SK-N-MC (cell line): Measurements from ENCODE around the gene CRY2.
A peak's percentile ranks its signal among the peaks of the same experiment; 100 is the strongest.

Experiments
- DNase-seq: peaks from one replicate; pipeline ENCODE4 v3.0.0-alpha.2; 2011; ENCODE audit warnings: low read depth, low spot score
- H3K27ac ChIP-seq: fragments of 200-600 bp; sonication (generic); 2 replicates; pipeline ENCODE4 v1.5.1; 2016; ENCODE audit warnings: mixed run types
- H3K36me3 ChIP-seq: fragments of 200-600 bp; sonication (generic); 2 replicates; pipeline ENCODE4 v1.6.1; 2017; ENCODE audit warnings: antibody characterized with exemption, low read length, mixed read lengths; ENCODE audit not compliant: insufficient read depth
- H3K4me3 ChIP-seq: fragments of 200-600 bp; sonication (generic); 2 replicates; pipeline ENCODE4 v1.5.1; 2016
- H3K9ac ChIP-seq: fragments of 200-600 bp; sonication (generic); 2 replicates; pipeline ENCODE4 v1.8.0; 2017; ENCODE audit warnings: mixed run types, mixed read lengths; ENCODE audit not compliant: insufficient read length
- H3K9me3 ChIP-seq: fragments of 200-600 bp; sonication (generic); 2 replicates; pipeline ENCODE4 v1.6.1; 2017; ENCODE audit warnings: low read depth, mild to moderate bottlenecking, antibody characterized with exemption, low read length, moderate library complexity, mixed read lengths
- EZH2 ChIP-seq: fragments of 200-600 bp; sonication (generic); IDR thresholded peaks from one replicate; pipeline ENCODE4 v1.6.1; 2017; ENCODE audit warnings: antibody characterized with exemption
- FOXP2 ChIP-seq: optimal IDR thresholded peaks from 2 replicates; pipeline ENCODE3; 2011; ENCODE audit warnings: mild to moderate bottlenecking, moderate library complexity; ENCODE audit not compliant: insufficient read depth; ENCODE audit errors: extremely low read length, control extremely low read depth
- POLR2AphosphoS5 ChIP-seq: IDR thresholded peaks from 2 replicates; pipeline ENCODE4 v1.6.1; 2012; ENCODE audit warnings: mild to moderate bottlenecking, low read depth, low read length, borderline replicate concordance

CRY2 gene

DNA sequence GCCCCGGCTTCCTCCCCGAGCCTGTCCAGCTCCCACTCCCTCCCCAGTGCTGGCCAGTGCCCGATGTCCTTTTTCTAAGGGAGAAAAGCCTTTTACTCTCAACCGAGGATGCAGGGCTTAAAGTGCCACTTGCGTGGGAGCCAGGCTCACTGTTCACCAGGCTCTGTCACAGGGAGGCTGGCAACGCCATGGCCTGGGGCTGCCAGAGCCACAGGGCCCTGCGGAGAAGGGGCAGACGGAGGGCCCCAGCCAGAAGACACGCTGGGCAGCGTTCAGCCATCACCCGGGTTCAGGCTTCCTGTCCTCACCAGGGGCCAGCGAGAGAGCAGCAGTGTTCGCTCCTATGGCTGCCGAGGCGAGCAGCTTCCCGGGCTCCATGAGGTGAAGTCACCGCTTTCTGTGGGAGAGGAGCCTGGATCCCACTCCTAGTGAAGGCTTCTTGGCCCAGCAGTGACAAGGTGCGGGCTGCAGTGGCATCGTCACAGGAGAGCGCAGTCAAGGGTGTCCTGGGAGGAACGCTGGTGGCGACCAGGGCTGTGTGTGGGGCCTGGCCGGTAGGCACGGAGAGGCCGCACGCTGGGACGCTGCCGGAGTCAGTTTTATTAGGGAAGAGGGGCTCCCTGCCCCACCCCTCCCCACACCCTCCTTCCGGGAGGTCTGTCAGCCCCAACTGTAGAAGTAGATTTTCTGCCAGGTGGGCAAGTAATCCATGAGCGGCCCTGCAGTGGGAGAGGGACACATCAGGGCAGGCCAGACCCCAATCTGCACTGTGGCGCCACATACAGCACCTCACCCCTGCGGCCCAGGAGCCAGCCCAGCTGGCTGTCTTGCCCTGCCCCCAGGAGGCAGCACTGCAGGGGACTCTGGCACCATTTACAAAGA is 62.6 kb downstream of the CRY2 start:
- no peak for DNase-seq
- no peak overlapping the region for H3K9ac ChIP-seq
- no peak overlapping the region for H3K4me3 ChIP-seq
- TF ChIP-seq EZH2, result no peak
- TF ChIP-seq POLR2AphosphoS5, result no peak
- no peak for TF ChIP-seq FOXP2
- H3K36me3 ChIP-seq, result peaks cover 3% of the 10 kb centered on the region; the same call in 1 of the 2 replicates
- H3K27ac ChIP-seq, result no peak overlapping the region
- H3K9me3 ChIP-seq, result no peaks in the 10 kb centered on the region

DNA sequence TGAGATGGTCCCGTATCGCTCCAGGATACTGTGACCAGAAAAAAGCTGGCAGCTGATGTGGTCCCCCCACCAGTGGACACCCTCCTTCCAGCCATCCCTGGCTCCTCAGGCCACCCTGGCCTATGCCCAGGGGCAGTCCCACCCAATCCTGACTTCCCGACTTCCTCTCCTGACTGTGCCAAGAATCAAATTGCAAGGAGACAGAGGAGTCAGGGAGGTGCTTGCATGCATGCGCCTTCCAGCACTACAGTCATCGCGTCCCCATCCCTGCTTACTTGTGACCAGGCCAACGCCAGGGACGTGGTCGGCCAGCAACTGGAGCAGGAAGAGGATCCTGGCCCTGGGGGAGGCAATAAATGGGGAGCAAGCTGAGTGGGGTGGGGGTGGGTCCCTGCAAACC is 63.3 kb downstream of the CRY2 start:
- Histone ChIP-seq H3K4me3 (no peak overlapping the region), H3K9ac (no peak overlapping the region), H3K9me3 (no peaks in the 10 kb centered on the region), H3K27ac (no peak overlapping the region), H3K36me3 (peaks cover 3% of the 10 kb centered on the region; the same call in 1 of the 2 replicates)
- TF ChIP-seq FOXP2, result no peak
- no peak for TF ChIP-seq EZH2
- DNase-seq, result no peak

- Histone ChIP-seq H3K4me3 (no peak overlapping the region), H3K27ac (no peak overlapping the region), H3K9ac (no peak overlapping the region), H3K9me3 (no peaks in the 10 kb centered on the region), H3K36me3 (peaks cover 3% of the 10 kb centered on the region; the same call in 1 of the 2 replicates)
- TF ChIP-seq POLR2AphosphoS5 (no peak), FOXP2 (no peak), EZH2 (no peak)
- DNase-seq, result no peak
Measured at GRCh38 chr11:45913514-45913913, 66.2 kb downstream of the CRY2 start.

DNA sequence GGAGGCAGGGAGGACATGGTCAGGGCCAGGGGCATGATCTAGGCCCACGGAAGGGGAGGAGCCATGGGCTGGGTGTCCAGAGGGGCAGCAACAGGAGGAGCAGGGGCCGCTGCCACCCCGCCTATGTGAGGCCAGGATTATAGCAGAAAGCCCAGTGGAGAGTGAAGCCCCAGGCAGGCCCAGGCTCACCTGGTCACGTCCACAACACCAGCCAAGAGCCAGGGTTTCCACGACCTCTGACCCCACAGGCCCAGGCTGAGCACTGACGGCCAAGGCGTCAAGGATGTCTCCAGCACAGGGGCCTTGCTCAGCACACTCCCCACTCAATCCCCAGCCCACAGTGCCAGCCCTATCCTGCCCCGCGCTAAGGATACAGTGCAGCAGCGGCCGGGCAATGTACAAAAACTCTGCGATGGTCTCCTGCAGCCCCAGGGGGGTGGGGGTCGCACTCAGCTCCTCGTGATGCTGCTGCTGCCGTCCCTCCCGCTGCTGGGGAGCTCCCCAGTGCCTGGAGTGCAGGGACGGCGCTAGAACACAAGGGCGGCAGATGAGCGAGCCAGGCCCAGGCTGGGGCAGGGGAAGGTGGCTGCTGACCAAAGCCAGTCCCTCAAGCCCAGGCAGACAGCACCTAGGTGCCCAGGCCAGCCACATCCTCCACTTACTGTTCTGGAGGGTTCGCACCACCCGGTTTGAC is 66.8 kb downstream of the CRY2 start:
- H3K9ac ChIP-seq, result no peak overlapping the region
- H3K9me3 ChIP-seq, result no peaks in the 10 kb centered on the region
- no peak overlapping the region for H3K4me3 ChIP-seq
- no peak overlapping the region for H3K27ac ChIP-seq
- DNase-seq, result no peak
- TF ChIP-seq FOXP2, result no peak
- peaks cover 3% of the 10 kb centered on the region; the same call in 1 of the 2 replicates for H3K36me3 ChIP-seq

- TF ChIP-seq POLR2AphosphoS5, result no peak
- TF ChIP-seq EZH2, result no peak
- no peak for TF ChIP-seq FOXP2
- Histone ChIP-seq H3K9me3 (no peaks in the 10 kb centered on the region), H3K36me3 (peaks cover 3% of the 10 kb centered on the region; the same call in 1 of the 2 replicates), H3K9ac (no peak overlapping the region), H3K4me3 (no peak overlapping the region), H3K27ac (no peak overlapping the region)
- no peak for DNase-seq
Measured at GRCh38 chr11:45915446-45915845, 68.2 kb downstream of the CRY2 start.

GRCh38 chr11:45917286-45917622 is 70.0 kb downstream of the CRY2 start:
- H3K9me3 ChIP-seq, result no peaks in the 10 kb centered on the region
- H3K36me3 ChIP-seq, result peaks cover 3% of the 10 kb centered on the region; the same call in 1 of the 2 replicates
- H3K9ac ChIP-seq, result peak overlapping the region; percentile 78
- no peak for TF ChIP-seq FOXP2
- TF ChIP-seq EZH2, result no peak
- no peak for TF ChIP-seq POLR2AphosphoS5
- DNase-seq, result no peak
- peak overlapping the region; percentile 93 for H3K4me3 ChIP-seq
- no peak overlapping the region for H3K27ac ChIP-seq

DNA sequence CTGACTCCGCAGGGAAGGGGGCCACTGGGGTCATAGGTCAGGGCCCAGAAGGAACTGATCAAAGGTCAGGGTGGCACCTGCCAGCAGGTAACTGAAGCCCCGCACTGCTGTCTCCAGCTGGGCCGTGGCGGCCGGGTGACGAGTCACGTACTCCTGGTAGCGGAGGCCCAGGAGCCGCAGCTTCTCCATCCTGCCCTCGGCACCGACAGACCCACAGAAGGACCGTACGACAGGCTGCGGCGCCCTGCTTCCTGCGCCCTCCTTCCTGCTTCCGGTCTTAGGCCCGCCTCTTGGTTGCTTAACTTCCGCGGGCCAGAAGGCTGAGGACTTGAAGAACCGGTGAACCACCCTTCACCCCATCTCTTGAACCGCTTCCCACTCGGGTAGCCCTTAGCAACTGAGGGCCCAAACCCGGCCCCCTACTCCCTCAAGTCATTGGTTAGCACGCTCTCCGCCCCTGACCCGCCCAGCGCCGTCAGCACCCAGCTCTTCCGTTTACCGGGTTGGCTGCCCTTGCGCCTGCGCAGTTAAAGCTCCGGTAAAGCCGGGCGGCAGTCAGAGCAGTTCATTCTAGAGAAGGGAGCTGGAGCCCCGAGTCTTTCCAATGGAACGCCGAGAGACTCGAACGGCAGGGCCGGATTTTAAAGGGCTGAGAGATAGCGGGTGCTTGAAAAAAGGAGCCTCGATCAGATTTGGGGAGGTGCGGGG is 70.5 kb downstream of the CRY2 start, which contains the start of gene PEX16:
TSS of gene PEX16 (minus strand) at position 255 of the 708 bp plus-strand sequence. CDS start at position 189, 66 bp downstream.
- peak; percentile 86 for TF ChIP-seq POLR2AphosphoS5
- TF ChIP-seq EZH2, result no peak
- TF ChIP-seq FOXP2, result no peak
- peak; percentile 77 for DNase-seq
- Histone ChIP-seq H3K9me3 (no peaks in the 10 kb centered on the region), H3K9ac (peak within 1 kb of the TSS; percentile 78), H3K27ac (peak within 1 kb of the TSS; percentile 82), H3K4me3 (peak within 1 kb of the TSS; percentile 93), H3K36me3 (peaks cover 3% of the 10 kb centered on the region; the same call in 1 of the 2 replicates)
